ENCODE measurements around the gene CCDC157.

DNA sequence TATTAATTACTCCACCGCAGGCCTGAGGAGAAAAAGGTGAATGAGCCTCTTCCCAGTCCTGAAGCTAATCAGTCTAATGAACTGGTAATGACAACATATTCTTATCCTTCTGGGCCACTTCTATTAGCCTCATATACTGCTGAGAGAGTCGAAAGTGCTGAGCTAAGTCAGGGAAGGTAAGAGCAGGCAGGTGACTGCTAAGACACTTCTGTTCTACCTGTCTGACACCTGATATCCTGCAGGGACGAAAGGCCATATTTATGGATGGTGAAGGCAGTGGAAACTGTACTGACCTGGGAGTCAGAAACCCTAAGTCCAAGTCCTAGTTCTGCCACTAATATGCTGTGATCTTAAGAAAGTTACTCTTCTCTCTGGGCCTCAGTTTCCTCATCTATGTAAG lies 33.6 kb upstream of the CCDC157 start:
- no peak for TF ChIP-seq SMC3 (conservative IDR thresholded peaks at IDR 0.05; ENCODE audit: insufficient read depth, low read depth, low read length)
- no peak for TF ChIP-seq POLR2AphosphoS5 (IDR thresholded peaks at IDR 0.05; ENCODE audit: control insufficient read depth, insufficient read depth, low read depth, low read length)
- TF ChIP-seq, protein P1, sequence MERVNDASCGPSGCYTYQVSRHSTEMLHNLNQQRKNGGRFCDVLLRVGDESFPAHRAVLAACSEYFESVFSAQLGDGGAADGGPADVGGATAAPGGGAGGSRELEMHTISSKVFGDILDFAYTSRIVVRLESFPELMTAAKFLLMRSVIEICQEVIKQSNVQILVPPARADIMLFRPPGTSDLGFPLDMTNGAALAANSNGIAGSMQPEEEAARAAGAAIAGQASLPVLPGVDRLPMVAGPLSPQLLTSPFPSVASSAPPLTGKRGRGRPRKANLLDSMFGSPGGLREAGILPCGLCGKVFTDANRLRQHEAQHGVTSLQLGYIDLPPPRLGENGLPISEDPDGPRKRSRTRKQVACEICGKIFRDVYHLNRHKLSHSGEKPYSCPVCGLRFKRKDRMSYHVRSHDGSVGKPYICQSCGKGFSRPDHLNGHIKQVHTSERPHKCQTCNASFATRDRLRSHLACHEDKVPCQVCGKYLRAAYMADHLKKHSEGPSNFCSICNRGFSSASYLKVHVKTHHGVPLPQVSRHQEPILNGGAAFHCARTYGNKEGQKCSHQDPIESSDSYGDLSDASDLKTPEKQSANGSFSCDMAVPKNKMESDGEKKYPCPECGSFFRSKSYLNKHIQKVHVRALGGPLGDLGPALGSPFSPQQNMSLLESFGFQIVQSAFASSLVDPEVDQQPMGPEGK (CRISPR knock-in tag; IDR thresholded peaks at IDR 0.05; ENCODE audit: borderline replicate concordance), result no peak
- TF ChIP-seq EGR1 (conservative IDR thresholded peaks at IDR 0.05), result no peak
- TF ChIP-seq, protein P2, sequence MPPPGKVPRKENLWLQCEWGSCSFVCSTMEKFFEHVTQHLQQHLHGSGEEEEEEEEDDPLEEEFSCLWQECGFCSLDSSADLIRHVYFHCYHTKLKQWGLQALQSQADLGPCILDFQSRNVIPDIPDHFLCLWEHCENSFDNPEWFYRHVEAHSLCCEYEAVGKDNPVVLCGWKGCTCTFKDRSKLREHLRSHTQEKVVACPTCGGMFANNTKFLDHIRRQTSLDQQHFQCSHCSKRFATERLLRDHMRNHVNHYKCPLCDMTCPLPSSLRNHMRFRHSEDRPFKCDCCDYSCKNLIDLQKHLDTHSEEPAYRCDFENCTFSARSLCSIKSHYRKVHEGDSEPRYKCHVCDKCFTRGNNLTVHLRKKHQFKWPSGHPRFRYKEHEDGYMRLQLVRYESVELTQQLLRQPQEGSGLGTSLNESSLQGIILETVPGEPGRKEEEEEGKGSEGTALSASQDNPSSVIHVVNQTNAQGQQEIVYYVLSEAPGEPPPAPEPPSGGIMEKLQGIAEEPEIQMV (tag; conservative IDR thresholded peaks at IDR 0.05; ENCODE audit: low read depth), result no peak
- no peak for TF ChIP-seq POLR2A (conservative IDR thresholded peaks at IDR 0.05)
- no peak for TF ChIP-seq DPF2 (IDR thresholded peaks at IDR 0.05)
- TF ChIP-seq CTCF (IDR thresholded peaks at IDR 0.05 in 2 of 3, conservative IDR thresholded peaks at IDR 0.05 in 1 of 3; ENCODE audit: insufficient read depth in 2 of 3, low read depth in 1 of 3, low read length in 3 of 3), result no peak
- TF ChIP-seq RBFOX2 (IDR thresholded peaks at IDR 0.05; ENCODE audit: low read depth, low read length), result no peak
- no peak for TF ChIP-seq ZNF324 (CRISPR knock-in tag; IDR thresholded peaks at IDR 0.05)
